OCI-LY7 (cell line): Measurements from ENCODE around the gene TSC22D2. TPM values are rescaled to one million over a fixed set of nuclear protein-coding genes. Genes with fewer than 3 reads are reported as not detected.

Source experiments
- BruUV-seq: library from RNA; stranded (reverse); fragments of 400-500 nt; replicated peaks from 2 replicates; lab custom pipeline; 2021; lab: Mats Ljungman, UMichigan
- CTCF ChIA-PET: fragments of 300-600 bp; sonication (Branson Sonifier 250); formaldehyde crosslinking; loops from one replicate; lab custom pipeline; 2022; ENCODE audit warnings: antibody characterized with exemption; ENCODE audit not compliant: unreplicated experiment; lab: Charles Lee
- POLR2A ChIA-PET: fragments of 300-600 bp; sonication (Branson Sonifier 250); formaldehyde crosslinking; loops from one replicate; lab custom pipeline; 2022; ENCODE audit warnings: antibody characterized with exemption; lab: Charles Lee
- DNase-seq: peaks from one replicate; pipeline ENCODE4 v3.0.0-alpha.2; 2015; ENCODE audit warnings: low spot score
- H2AFZ ChIP-seq: fragments of 200-600 bp; sonication (generic), shearing (Covaris generic); 2 replicates; pipeline ENCODE4 v1.6.1; 2014; ENCODE audit warnings: mild to moderate bottlenecking, antibody characterized with exemption, low read length, moderate library complexity
- H3K27ac ChIP-seq: fragments of 200-600 bp; sonication (generic); 2 replicates; pipeline ENCODE4 v1.5.1; 2014; ENCODE audit warnings: mixed run types, low read depth, mild to moderate bottlenecking, moderate library complexity, low read length, inconsistent platforms; ENCODE audit not compliant: poor library complexity, severe bottlenecking
- H3K36me3 ChIP-seq: fragments of 200-600 bp; sonication (generic); 2 replicates; pipeline ENCODE4 v1.6.1; 2014; ENCODE audit warnings: mild to moderate bottlenecking, antibody characterized with exemption, low read length, moderate library complexity, mixed read lengths; ENCODE audit not compliant: insufficient read depth
- H3K4me1 ChIP-seq: fragments of 200-600 bp; sonication (generic); 2 replicates; pipeline ENCODE4 v1.5.1; 2014; ENCODE audit warnings: mild to moderate bottlenecking, low read length; ENCODE audit not compliant: insufficient read depth, poor library complexity, severe bottlenecking
- H3K4me2 ChIP-seq: fragments of 200-600 bp; sonication (generic); 2 replicates; pipeline ENCODE4 v1.6.1; 2014; ENCODE audit warnings: mild to moderate bottlenecking, low read length
- H3K4me3 ChIP-seq: fragments of 200-600 bp; sonication (generic); 2 replicates; pipeline ENCODE4 v1.5.1; 2014; ENCODE audit warnings: mild to moderate bottlenecking, low read depth, low read length; ENCODE audit not compliant: poor library complexity, severe bottlenecking
- H3K79me2 ChIP-seq: fragments of 200-600 bp; sonication (generic); 2 replicates; pipeline ENCODE4 v1.6.1; 2016; ENCODE audit warnings: low read depth, mild to moderate bottlenecking, low read length, moderate library complexity, mixed read lengths; ENCODE audit not compliant: insufficient read depth
- H3K9me2 ChIP-seq: fragments of 200-600 bp; sonication (generic); 2 replicates; pipeline ENCODE4 v1.6.1; 2016; ENCODE audit warnings: mild to moderate bottlenecking, low read length, mixed read lengths; ENCODE audit not compliant: insufficient read depth
- H3K9me3 ChIP-seq: fragments of 200-600 bp; sonication (generic); 2 replicates; pipeline ENCODE4 v1.6.1; 2014; ENCODE audit warnings: mild to moderate bottlenecking, mixed run types, low read length, mixed read lengths
- H4K20me1 ChIP-seq: fragments of 200-600 bp; sonication (generic); 2 replicates; pipeline ENCODE4 v1.6.1; 2014; ENCODE audit warnings: mild to moderate bottlenecking, antibody characterized with exemption, low read length, moderate library complexity, mixed read lengths; ENCODE audit not compliant: insufficient read depth
- CTCF ChIP-seq: fragments of 200-600 bp; sonication (generic); conservative IDR thresholded peaks from 2 replicates; pipeline ENCODE4 v1.5.1; 2014; ENCODE audit warnings: mild to moderate bottlenecking, antibody characterized with exemption, low read length, moderate library complexity, mixed read lengths
- EZH2phosphoT487 ChIP-seq: fragments of 200-600 bp; sonication (generic); IDR thresholded peaks from 2 replicates; pipeline ENCODE4 v1.6.1; 2018; ENCODE audit warnings: low read depth, borderline replicate concordance, mild to moderate bottlenecking, mixed run types, antibody characterized with exemption, low read length, moderate library complexity, mixed read lengths
- intact Hi-C: fragments of 100-400 bp; cut with micrococcal nuclease; formaldehyde crosslinking; loops from one replicate; pipeline ENCODE4 v1.10.0; 2022; ENCODE audit not compliant: unreplicated experiment
- total RNA-seq, 2 experiments: library from RNA; depleted of rRNA in 1 of 2; stranded (reverse); fragments of >200 nt in 1 of 2; shearing (Covaris generic) in 1 of 2; gene quantifications; 2 replicates each; pipeline ENCODE4 v1.2.3, GENCODE V29; 2014 to 2022

TSC22D2 gene
- total RNA-seq, 2 experiments from 2014 or later = 5.9 to 24.2 TPM

GRCh38 chr3:150469031-150469930, 61.2 kb downstream of the TSC22D2 start:
- no TSS peak for BruUV-seq
- Histone ChIP-seq H3K9me3 (no peaks in the 10 kb centered on the region), H3K4me3 (no peak overlapping the region), H3K27ac (no peak overlapping the region), H3K36me3 (no peaks in the 10 kb centered on the region), H4K20me1 (no peaks in the 10 kb centered on the region), H3K79me2 (no peaks in the 10 kb centered on the region), H3K9me2 (no peaks in the 10 kb centered on the region), H3K4me1 (no peaks in the 10 kb centered on the region), H3K4me2 (no peak overlapping the region), H2AFZ (no peak overlapping the region)
- DNase-seq = no peak
- intact Hi-C loops = no loop called here
- POLR2A ChIA-PET = interaction anchor here (0.6 kb wide), 1 partner anchor 20 kb away, joined by 5 read pairs; no protein-coding TSS in a partner anchor
- CTCF ChIA-PET = no interaction called here
- no peak for TF ChIP-seq EZH2phosphoT487
- no peak for TF ChIP-seq CTCF

GRCh38 chr3:150469931-150470740, 62.0 kb downstream of the TSC22D2 start:
- BruUV-seq = no TSS peak
- intact Hi-C loops = no loop called here
- POLR2A ChIA-PET = interaction anchor here (0.6 to 1.2 kb wide), 2 partner anchors 19 to 188 kb away, joined by 3 to 5 read pairs; no protein-coding TSS in a partner anchor

More at GRCh38 chr3:150469931-150470740, 62.0 kb downstream of the TSC22D2 start:
- no peaks in the 10 kb centered on the region for H3K9me3 ChIP-seq
- H2AFZ ChIP-seq = no peak overlapping the region
- DNase-seq = no peak
- H3K79me2 ChIP-seq = no peaks in the 10 kb centered on the region
- H3K9me2 ChIP-seq = no peaks in the 10 kb centered on the region
- H3K4me2 ChIP-seq = no peak overlapping the region
- H3K4me3 ChIP-seq = no peak overlapping the region
- CTCF ChIA-PET = no interaction called here
- H4K20me1 ChIP-seq = no peaks in the 10 kb centered on the region
- no peak overlapping the region for H3K27ac ChIP-seq
- no peaks in the 10 kb centered on the region for H3K36me3 ChIP-seq
- TF ChIP-seq EZH2phosphoT487 (no peak), CTCF (no peak)
- H3K4me1 ChIP-seq = no peaks in the 10 kb centered on the region
